ENCODE data around the gene CD247. TPM values are rescaled to one million over a fixed set of nuclear protein-coding genes. Genes with fewer than 3 reads are reported as not detected.

The CD247 gene
- total RNA-seq, 3 donors from 2014 or later (not counting 1 experiment from before 2014, with no cell fraction given), result 1,027 to 1,374 (median 1,309) TPM

- intact Hi-C loops (cut with micrococcal nuclease), result loop anchor here (2.0 kb wide), 1 partner anchor 33 kb away; no protein-coding TSS in a partner anchor
These were observed 30.7 kb downstream of the CD247 start for GRCh38 chr1:167487614-167488013.

GRCh38 chr1:167486090-167486824 is 32.1 kb downstream of the CD247 start:
- no peaks in the 10 kb centered on the region for H3K9me3 ChIP-seq (ENCODE audit: control insufficient read depth, insufficient read depth, low read length)
- H3K4me3 Mint-ChIP-seq, result peak overlapping the region; percentile 92
- intact Hi-C loops (cut with micrococcal nuclease), result no loop called here
- whole genome bisulfite sequencing (ENCODE audit: insufficient coverage), result 32% methylated on average over 15 of the region's 15 CpGs
- peaks cover 99% of the 10 kb centered on the region for H3K4me1 ChIP-seq (ENCODE audit: control insufficient read depth, insufficient read depth, low read length)
- H3K27ac ChIP-seq (ENCODE audit: low read length), result peak overlapping the region; percentile 97
- peak; percentile 62 to 74 for DNase-seq
- H3K27me3 ChIP-seq (ENCODE audit: control insufficient read depth, insufficient read depth, low read length), result no peaks in the 10 kb centered on the region
- H3K36me3 Mint-ChIP-seq, result peaks cover 13% of the 10 kb centered on the region
- H3K27ac Mint-ChIP-seq, result peak overlapping the region; percentile 91 to 100
- peaks cover 97 to 99% of the 10 kb centered on the region in 2 donors for H3K4me1 Mint-ChIP-seq
- H3K27me3 Mint-ChIP-seq (ENCODE audit: low read depth in 2 of 2), result no peaks in the 10 kb centered on the region
- H3K9me3 Mint-ChIP-seq, result no peaks in the 10 kb centered on the region
- TF ChIP-seq CTCF (IDR thresholded peaks at IDR 0.05), result no peak
- ATAC-seq, result peak; percentile 30 to 63 (median 62)
- H3K36me3 ChIP-seq (ENCODE audit: control insufficient read depth, insufficient read depth, low read length), result peaks cover 31% of the 10 kb centered on the region
- H3K4me3 ChIP-seq (ENCODE audit: low read length), result peak overlapping the region; percentile 12

More at GRCh38 chr1:167487614-167488013, 30.7 kb downstream of the CD247 start:
- Mint-ChIP-seq H3K27me3 (ENCODE audit: low read depth in 2 of 2) (no peaks in the 10 kb centered on the region), H3K36me3 (peaks cover 11% of the 10 kb centered on the region), H3K27ac (peak overlapping the region; percentile 91 to 100), H3K4me1 (peaks cover 96 to 99% of the 10 kb centered on the region in 2 donors), H3K4me3 (peak overlapping the region; percentile 92), H3K9me3 (no peaks in the 10 kb centered on the region)
- Histone ChIP-seq H3K36me3 (ENCODE audit: control insufficient read depth, insufficient read depth, low read length) (peaks cover 21% of the 10 kb centered on the region), H3K9me3 (ENCODE audit: control insufficient read depth, insufficient read depth, low read length) (no peaks in the 10 kb centered on the region), H3K27me3 (ENCODE audit: control insufficient read depth, insufficient read depth, low read length) (no peaks in the 10 kb centered on the region), H3K4me1 (ENCODE audit: control insufficient read depth, insufficient read depth, low read length) (peaks cover 99% of the 10 kb centered on the region), H3K27ac (ENCODE audit: low read length) (peak overlapping the region; percentile 97), H3K4me3 (ENCODE audit: low read length) (no peak overlapping the region)
- no peak for TF ChIP-seq CTCF (IDR thresholded peaks at IDR 0.05)
- no peak for ATAC-seq
- no peak for DNase-seq
- WGBS (ENCODE audit: insufficient coverage), result 62% methylated on average over 3 of the region's 3 CpGs

- no peaks in the 10 kb centered on the region for H3K27me3 ChIP-seq (ENCODE audit: control insufficient read depth, insufficient read depth, low read length)
- no peaks in the 10 kb centered on the region for H3K9me3 Mint-ChIP-seq
- DNase-seq (peak in 1 of 2 donors; percentile 39), ATAC-seq (no peak)
- H3K9me3 ChIP-seq (ENCODE audit: control insufficient read depth, insufficient read depth, low read length), result no peaks in the 10 kb centered on the region
- peaks cover 97% of the 10 kb centered on the region for H3K4me1 ChIP-seq (ENCODE audit: control insufficient read depth, insufficient read depth, low read length)
- H3K27me3 Mint-ChIP-seq (ENCODE audit: low read depth in 2 of 2), result no peaks in the 10 kb centered on the region
- H3K4me3 Mint-ChIP-seq, result peak overlapping the region; percentile 92
- peaks cover 19% of the 10 kb centered on the region for H3K36me3 Mint-ChIP-seq
- 64% methylated on average over 12 of the region's 12 CpGs for WGBS (ENCODE audit: insufficient coverage)
- intact Hi-C loops (cut with micrococcal nuclease), result no loop called here
- peaks cover 40% of the 10 kb centered on the region for H3K36me3 ChIP-seq (ENCODE audit: control insufficient read depth, insufficient read depth, low read length)
- peak overlapping the region; percentile 91 to 100 for H3K27ac Mint-ChIP-seq
- H3K27ac ChIP-seq (ENCODE audit: low read length), result peak overlapping the region; percentile 97
- peaks cover 97 to 99% of the 10 kb centered on the region in 2 donors for H3K4me1 Mint-ChIP-seq
- H3K4me3 ChIP-seq (ENCODE audit: low read length), result no peak overlapping the region
- no peak for TF ChIP-seq CTCF (IDR thresholded peaks at IDR 0.05)
These were observed 33.4 kb downstream of the CD247 start for GRCh38 chr1:167484726-167485502.
